ENCODE results near the gene GFRA1. TPM values are rescaled to one million over a fixed set of nuclear protein-coding genes. Genes with fewer than 3 reads are reported as not detected.

Gene GFRA1
- total and polyA plus RNA-seq, 7 donors, result under 0.01 to 115 (median 38.9) TPM

- WGBS, 2 donors, result 75% methylated on average over 5 of the region's 5 CpGs
- H3K4me1 ChIP-seq, result peaks cover 0 to 64% (median 55%) of the 10 kb centered on the region in 4 donors
- no peak overlapping the region for H3K4me3 ChIP-seq
- no peaks in the 10 kb centered on the region for H3K9me3 ChIP-seq
- TF ChIP-seq, protein P1, sequence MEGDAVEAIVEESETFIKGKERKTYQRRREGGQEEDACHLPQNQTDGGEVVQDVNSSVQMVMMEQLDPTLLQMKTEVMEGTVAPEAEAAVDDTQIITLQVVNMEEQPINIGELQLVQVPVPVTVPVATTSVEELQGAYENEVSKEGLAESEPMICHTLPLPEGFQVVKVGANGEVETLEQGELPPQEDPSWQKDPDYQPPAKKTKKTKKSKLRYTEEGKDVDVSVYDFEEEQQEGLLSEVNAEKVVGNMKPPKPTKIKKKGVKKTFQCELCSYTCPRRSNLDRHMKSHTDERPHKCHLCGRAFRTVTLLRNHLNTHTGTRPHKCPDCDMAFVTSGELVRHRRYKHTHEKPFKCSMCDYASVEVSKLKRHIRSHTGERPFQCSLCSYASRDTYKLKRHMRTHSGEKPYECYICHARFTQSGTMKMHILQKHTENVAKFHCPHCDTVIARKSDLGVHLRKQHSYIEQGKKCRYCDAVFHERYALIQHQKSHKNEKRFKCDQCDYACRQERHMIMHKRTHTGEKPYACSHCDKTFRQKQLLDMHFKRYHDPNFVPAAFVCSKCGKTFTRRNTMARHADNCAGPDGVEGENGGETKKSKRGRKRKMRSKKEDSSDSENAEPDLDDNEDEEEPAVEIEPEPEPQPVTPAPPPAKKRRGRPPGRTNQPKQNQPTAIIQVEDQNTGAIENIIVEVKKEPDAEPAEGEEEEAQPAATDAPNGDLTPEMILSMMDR (IDR thresholded peaks at IDR 0.05), result no peak
- TF ChIP-seq POLR2A (IDR thresholded peaks at IDR 0.05) (no peak), EP300 (IDR thresholded peaks at IDR 0.05) (no peak), POLR2AphosphoS5 (IDR thresholded peaks at IDR 0.05) (peak; percentile 27 to 57 (median 48))
- H3K27ac ChIP-seq, result peak overlapping the region in 3 of 4 donors; percentile 61 to 74 (median 68)
- intact Hi-C loops (cut with DNase I), result loop anchor here (5.0 kb wide), 1 partner anchor 201 kb away; the partner anchor contains the start of gene GFRA1
- DNase-seq, result no peak
- no peaks in the 10 kb centered on the region for H3K36me3 ChIP-seq
- H3K27me3 ChIP-seq, result no peaks in the 10 kb centered on the region
Observed at GRCh38 chr10:116070743-116071320, 202.2 kb downstream of the GFRA1 start.

GRCh38 chr10:116069856-116070255 lies 203.2 kb downstream of the GFRA1 start:
- no peak for DNase-seq
- Histone ChIP-seq H3K9me3 (no peaks in the 10 kb centered on the region), H3K36me3 (no peaks in the 10 kb centered on the region), H3K4me1 (peaks cover 0 to 64% (median 55%) of the 10 kb centered on the region in 4 donors), H3K4me3 (no peak overlapping the region), H3K27ac (peak overlapping the region in 3 of 4 donors; percentile 19 to 74 (median 68)), H3K27me3 (no peaks in the 10 kb centered on the region)
- intact Hi-C loops (cut with DNase I), result loop anchor here (5.0 kb wide), 1 partner anchor 202 kb away; the partner anchor contains the start of gene GFRA1
- 62 to 68% methylated on average over 5 of the region's 5 CpGs for WGBS, 2 donors
- TF ChIP-seq POLR2AphosphoS5 (IDR thresholded peaks at IDR 0.05), result peak; percentile 7 to 55 (median 40)
- no peak for TF ChIP-seq EP300 (IDR thresholded peaks at IDR 0.05)

DNA sequence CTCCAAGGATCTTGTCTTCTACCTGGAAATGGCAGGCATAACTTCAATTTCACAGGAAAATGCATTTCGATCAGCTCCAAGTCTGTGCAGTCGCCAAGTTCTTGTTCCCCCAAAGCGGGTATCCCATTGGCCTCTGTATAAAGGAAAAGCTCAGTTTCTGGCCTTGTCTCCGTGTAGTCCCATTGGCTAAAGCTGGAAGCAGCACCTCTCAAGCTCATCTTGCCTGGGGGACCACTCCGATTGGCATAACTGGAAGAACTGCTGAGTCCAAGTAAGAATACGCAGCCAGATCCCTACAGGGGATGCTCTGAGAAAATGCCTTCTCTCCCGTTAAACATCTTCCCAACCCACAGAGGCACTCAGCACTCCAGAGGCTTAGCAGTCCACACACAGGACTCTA lies 205.2 kb downstream of the GFRA1 start:
- no peak for DNase-seq
- intact Hi-C loops (cut with DNase I), result no loop called here

DNA sequence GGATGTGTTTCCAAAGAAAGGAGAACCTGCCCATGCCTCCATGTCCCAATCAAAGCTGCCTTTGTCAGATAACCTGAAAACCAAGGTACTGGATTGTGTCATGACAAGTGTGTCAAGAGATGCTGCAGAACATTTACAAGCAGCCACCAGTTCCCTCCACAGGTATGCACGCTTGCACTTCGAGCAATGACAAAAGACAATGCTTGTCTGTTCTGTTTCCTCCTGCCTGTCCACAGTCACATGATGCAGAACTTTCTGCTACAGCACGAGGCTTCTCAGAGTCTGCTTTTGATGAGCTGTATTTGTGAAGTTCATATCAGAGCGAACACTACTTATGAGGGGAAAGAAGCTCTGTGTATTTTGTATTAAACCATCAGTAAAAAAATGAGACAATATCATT lies 209.9 kb downstream of the GFRA1 start:
- Histone ChIP-seq H3K4me1 (peaks cover 0 to 6% (median 4%) of the 10 kb centered on the region in 4 donors), H3K4me3 (no peak overlapping the region), H3K36me3 (peaks cover 0 to 4% (median 0%) of the 10 kb centered on the region in 4 donors), H3K9me3 (no peaks in the 10 kb centered on the region), H3K27me3 (no peaks in the 10 kb centered on the region), H3K27ac (no peak overlapping the region)
- DNase-seq, result no peak
- no peak for TF ChIP-seq POLR2A (IDR thresholded peaks at IDR 0.05)
- TF ChIP-seq, protein P1 (IDR thresholded peaks at IDR 0.05), result no peak
- TF ChIP-seq POLR2AphosphoS5 (IDR thresholded peaks at IDR 0.05), result no peak
- TF ChIP-seq EP300 (IDR thresholded peaks at IDR 0.05), result no peak
- 59 to 74% methylated on average over 4 of the region's 4 CpGs for WGBS, 2 donors
- intact Hi-C loops (cut with DNase I), result no loop called here

More for the DNA sequence above, 205.2 kb downstream of the GFRA1 start:
- no peak overlapping the region for H3K4me3 ChIP-seq
- H3K27me3 ChIP-seq, result no peaks in the 10 kb centered on the region
- TF ChIP-seq POLR2AphosphoS5 (IDR thresholded peaks at IDR 0.05) (no peak), POLR2A (IDR thresholded peaks at IDR 0.05) (no peak), EP300 (IDR thresholded peaks at IDR 0.05) (no peak)
- TF ChIP-seq, protein P1 (IDR thresholded peaks at IDR 0.05), result no peak
- no peaks in the 10 kb centered on the region for H3K9me3 ChIP-seq
- no peak overlapping the region for H3K27ac ChIP-seq
- H3K36me3 ChIP-seq, result no peaks in the 10 kb centered on the region
- 85 to 91% methylated on average over 7 of the region's 7 CpGs for WGBS, 2 donors
- H3K4me1 ChIP-seq, result peaks cover 0 to 52% (median 46%) of the 10 kb centered on the region in 4 donors

DNA sequence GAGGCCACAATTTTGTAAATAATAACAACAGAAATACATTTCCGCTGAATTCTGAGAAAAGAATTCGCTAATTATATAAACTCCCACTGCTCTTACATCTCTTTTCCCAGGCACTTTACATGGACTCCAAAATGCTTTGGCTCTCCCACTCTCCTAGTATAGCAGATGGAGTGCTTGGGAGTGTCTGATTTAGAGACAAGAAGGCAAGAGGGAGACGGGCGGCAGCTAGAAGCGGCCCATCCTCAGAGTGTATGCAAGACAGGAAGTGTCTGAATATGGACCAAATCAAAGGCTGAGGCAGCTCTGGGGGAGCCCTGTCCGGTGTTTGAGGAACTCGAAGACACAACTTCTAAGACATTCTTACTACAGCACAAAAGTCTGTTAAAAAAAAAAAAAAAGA lies 212.1 kb downstream of the GFRA1 start:
- Histone ChIP-seq H3K9me3 (no peaks in the 10 kb centered on the region), H3K27me3 (no peaks in the 10 kb centered on the region), H3K4me3 (no peak overlapping the region), H3K27ac (no peak overlapping the region), H3K36me3 (peaks cover 0 to 4% (median 0%) of the 10 kb centered on the region in 4 donors), H3K4me1 (peaks cover 0 to 6% (median 6%) of the 10 kb centered on the region in 4 donors)
- TF ChIP-seq, protein P1 (IDR thresholded peaks at IDR 0.05), result no peak
- TF ChIP-seq POLR2AphosphoS5 (IDR thresholded peaks at IDR 0.05) (no peak), POLR2A (IDR thresholded peaks at IDR 0.05) (no peak), EP300 (IDR thresholded peaks at IDR 0.05) (no peak)
- no peak for DNase-seq
- intact Hi-C loops (cut with DNase I), result no loop called here
- WGBS, 2 donors, result 77 to 84% methylated on average over 7 of the region's 7 CpGs
